Activated CD8-positive, alpha-beta T cell treated with anti-CD3 and anti-CD28 coated beads for 36 hours (primary cell): ENCODE data around the gene MGAT4B. TPM values are rescaled to one million over a fixed set of nuclear protein-coding genes. Genes with fewer than 3 reads are reported as not detected.

Experiments used
- ATAC-seq: fragments of 200-7000 bp; cut with Tn5 transposase; one replicate; pipeline ENCODE4 v1.10.0; 2021; ENCODE audit warnings: mild to moderate bottlenecking, moderate library complexity
- CTCF ChIA-PET: fragments of 350-600 bp; sonication (Branson Sonifier 250); formaldehyde crosslinking; loops from one replicate; lab custom pipeline; 2021; ENCODE audit warnings: antibody characterized with exemption; lab: Charles Lee
- POLR2A ChIA-PET: fragments of 350-600 bp; sonication (Branson Sonifier 250); formaldehyde crosslinking; loops from one replicate; lab custom pipeline; 2021; ENCODE audit warnings: antibody characterized with exemption; lab: Charles Lee
- DNase-seq: peaks from one replicate; pipeline ENCODE4 v3.0.0-alpha.2; 2020
- H3K27ac Mint-ChIP-seq: one replicate; pipeline ENCODE4 v1.8.0; 2021; ENCODE audit warnings: mild to moderate bottlenecking, mixed read lengths
- H3K27me3 Mint-ChIP-seq: one replicate; pipeline ENCODE4 v1.8.0; 2021; ENCODE audit warnings: mixed read lengths
- H3K36me3 Mint-ChIP-seq: one replicate; pipeline ENCODE4 v1.8.0; 2021; ENCODE audit warnings: low read depth, mixed read lengths
- H3K4me1 Mint-ChIP-seq: one replicate; pipeline ENCODE4 v1.8.0; 2021; ENCODE audit warnings: low read depth, mixed read lengths
- H3K4me3 Mint-ChIP-seq: one replicate; pipeline ENCODE4 v1.8.0; 2021; ENCODE audit warnings: mild to moderate bottlenecking, moderate library complexity, mixed read lengths
- H3K9me3 Mint-ChIP-seq: one replicate; pipeline ENCODE4 v1.8.0; 2021; ENCODE audit warnings: mixed read lengths
- intact Hi-C: fragments of 100-400 bp; cut with micrococcal nuclease; formaldehyde crosslinking; loops from one replicate; pipeline ENCODE4 v1.10.0; 2022
- total RNA-seq, 2 experiments: library from RNA; stranded (reverse); gene quantifications; one replicate each; pipeline ENCODE4 v1.2.3, GENCODE V29; 2021
- TF ChIP-seq, protein P1 (sequence below): fragments of 200-600 bp; IDR thresholded peaks from one replicate; pipeline ENCODE4 v1.8.0; 2022; ENCODE audit warnings: antibody characterized with exemption, mild to moderate bottlenecking

Gene MGAT4B
- total RNA-seq, 2 experiments from 2014 or later: 62.8 to 65.9 TPM

DNA sequence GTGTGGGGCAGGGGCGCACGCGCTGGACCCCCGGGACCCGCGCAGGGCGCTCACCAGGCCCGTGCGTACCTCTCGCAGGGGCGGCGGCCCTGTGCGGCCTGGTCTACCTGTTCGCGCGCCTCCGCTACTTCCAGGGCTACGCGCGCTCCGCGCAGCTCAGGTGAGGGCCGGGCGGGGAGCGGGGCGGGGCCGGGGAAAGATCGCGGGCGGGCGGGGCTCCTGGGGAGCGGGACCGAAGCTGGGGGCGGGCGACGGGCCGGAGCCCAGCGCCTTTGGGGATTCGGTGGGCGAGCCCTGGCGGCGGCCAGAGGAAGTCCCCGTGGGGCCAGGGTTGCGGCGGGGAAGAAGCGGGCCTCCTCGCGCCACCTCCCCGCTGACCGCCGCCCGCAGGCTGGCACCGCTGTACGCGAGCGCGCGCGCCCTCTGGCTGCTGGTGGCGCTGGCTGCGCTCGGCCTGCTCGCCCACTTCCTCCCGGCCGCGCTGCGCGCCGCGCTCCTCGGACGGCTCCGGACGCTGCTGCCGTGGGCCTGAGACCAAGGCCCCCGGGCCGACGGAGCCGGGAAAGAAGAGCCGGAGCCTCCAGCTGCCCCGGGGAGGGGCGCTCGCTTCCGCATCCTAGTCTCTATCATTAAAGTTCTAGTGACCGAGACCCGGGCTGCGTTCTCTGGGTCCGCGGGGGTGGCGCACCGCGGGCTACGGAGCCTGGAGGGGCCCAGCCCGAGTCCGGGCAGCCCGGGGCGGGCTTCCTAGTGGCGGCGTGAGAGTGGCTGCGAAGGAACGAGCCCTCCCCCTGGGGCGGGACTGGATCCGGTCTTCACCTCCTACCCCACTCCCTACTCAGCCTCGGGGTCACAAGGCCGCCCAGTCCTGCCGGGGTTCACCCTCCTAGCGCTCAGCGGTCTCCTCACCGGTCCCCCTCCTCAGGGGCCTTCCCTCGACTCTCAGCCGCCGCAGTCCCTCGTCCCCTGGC is 10.5 kb downstream of the MGAT4B start:
- H3K4me1 Mint-ChIP-seq: peaks cover 26% of the 10 kb centered on the region
- TF ChIP-seq, protein P1, sequence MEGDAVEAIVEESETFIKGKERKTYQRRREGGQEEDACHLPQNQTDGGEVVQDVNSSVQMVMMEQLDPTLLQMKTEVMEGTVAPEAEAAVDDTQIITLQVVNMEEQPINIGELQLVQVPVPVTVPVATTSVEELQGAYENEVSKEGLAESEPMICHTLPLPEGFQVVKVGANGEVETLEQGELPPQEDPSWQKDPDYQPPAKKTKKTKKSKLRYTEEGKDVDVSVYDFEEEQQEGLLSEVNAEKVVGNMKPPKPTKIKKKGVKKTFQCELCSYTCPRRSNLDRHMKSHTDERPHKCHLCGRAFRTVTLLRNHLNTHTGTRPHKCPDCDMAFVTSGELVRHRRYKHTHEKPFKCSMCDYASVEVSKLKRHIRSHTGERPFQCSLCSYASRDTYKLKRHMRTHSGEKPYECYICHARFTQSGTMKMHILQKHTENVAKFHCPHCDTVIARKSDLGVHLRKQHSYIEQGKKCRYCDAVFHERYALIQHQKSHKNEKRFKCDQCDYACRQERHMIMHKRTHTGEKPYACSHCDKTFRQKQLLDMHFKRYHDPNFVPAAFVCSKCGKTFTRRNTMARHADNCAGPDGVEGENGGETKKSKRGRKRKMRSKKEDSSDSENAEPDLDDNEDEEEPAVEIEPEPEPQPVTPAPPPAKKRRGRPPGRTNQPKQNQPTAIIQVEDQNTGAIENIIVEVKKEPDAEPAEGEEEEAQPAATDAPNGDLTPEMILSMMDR: peak; percentile 74
- DNase-seq (peak; percentile 71), ATAC-seq (peak; percentile 65)
- H3K36me3 Mint-ChIP-seq: peaks cover 6% of the 10 kb centered on the region
- CTCF ChIA-PET: interaction anchor here (0.7 to 2.9 kb wide), 11 partner anchors 10 to 175 kb away, joined by 3 to 21 read pairs (median 3); partner anchors contain the start of gene MAML1
- H3K4me3 Mint-ChIP-seq: peak overlapping the region; percentile 67
- no peak overlapping the region for H3K27ac Mint-ChIP-seq
- POLR2A ChIA-PET: interaction anchor here (0.6 to 1.8 kb wide), 7 partner anchors 9 to 173 kb away, joined by 3 to 4 read pairs (median 4); partner anchors contain the start of genes HNRNPH1 and MGAT4B
- no peaks in the 10 kb centered on the region for H3K27me3 Mint-ChIP-seq
- no peaks in the 10 kb centered on the region for H3K9me3 Mint-ChIP-seq
- intact Hi-C loops: no loop called here

DNA sequence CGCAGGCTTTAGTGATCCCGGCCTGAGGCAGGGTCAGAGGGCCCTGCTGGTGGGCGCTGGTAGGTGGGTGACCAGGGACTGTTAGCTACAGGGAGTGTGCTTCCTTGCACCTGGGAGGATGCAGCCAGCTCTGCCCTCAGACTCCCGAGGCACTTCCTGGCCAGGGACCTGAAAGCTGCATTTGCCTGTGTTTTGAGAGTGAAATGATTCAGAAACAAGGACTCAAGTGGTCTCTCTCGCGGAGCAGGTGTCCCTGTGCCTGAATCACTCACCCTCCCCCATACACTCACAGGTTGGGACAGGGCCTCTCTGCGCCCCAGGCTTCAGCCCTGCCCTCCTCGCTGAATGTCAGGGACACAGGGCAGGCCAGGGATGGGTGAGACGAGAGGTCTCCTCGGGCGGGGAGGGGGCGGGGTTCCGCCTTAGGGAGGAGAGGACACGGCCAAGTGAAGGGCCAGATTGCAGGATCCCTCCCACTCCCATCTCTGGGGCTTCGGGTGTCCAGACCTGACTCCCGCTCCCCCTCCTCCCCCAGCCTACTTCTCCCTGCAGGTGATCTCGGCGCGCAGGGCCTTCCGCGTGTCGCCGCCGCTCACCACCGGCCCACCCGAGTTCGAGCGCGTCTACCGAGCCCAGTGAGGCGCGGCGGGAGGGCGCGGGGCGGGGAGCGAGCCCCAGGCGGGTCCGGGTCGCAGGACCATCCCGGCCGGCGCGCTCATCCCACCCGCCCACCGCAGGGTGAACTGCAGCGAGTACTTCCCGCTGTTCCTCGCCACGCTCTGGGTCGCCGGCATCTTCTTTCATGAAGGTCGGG is 11.4 kb downstream of the MGAT4B start:
- DNase-seq: no peak
- POLR2A ChIA-PET: interaction anchor here (1.1 to 1.5 kb wide), 2 partner anchors 20 to 62 kb away, joined by 3 to 4 read pairs; no protein-coding TSS in a partner anchor
- H3K36me3 Mint-ChIP-seq: peaks cover 6% of the 10 kb centered on the region

GRCh38 chr5:179794575-179794974 is 12.1 kb downstream of the MGAT4B start:
- peaks cover 26% of the 10 kb centered on the region for H3K4me1 Mint-ChIP-seq

More for the DNA sequence above, 11.4 kb downstream of the MGAT4B start:
- Mint-ChIP-seq H3K27ac (no peak overlapping the region), H3K4me1 (peaks cover 26% of the 10 kb centered on the region), H3K9me3 (no peaks in the 10 kb centered on the region), H3K27me3 (no peaks in the 10 kb centered on the region), H3K4me3 (peak overlapping the region; percentile 55)
- no peak for ATAC-seq
- intact Hi-C loops: no loop called here
- TF ChIP-seq, protein P1: no peak
- CTCF ChIA-PET: interaction anchor here (0.7 to 3.1 kb wide), 10 partner anchors 7 to 176 kb away, joined by 3 to 21 read pairs (median 4); partner anchors contain the start of gene MAML1

GRCh38 chr5:179794171-179794570 is 12.5 kb downstream of the MGAT4B start:
- CTCF ChIA-PET: interaction anchor here (1.2 to 3.1 kb wide), 4 partner anchors 9 to 57 kb away, joined by 3 to 16 read pairs (median 5); no protein-coding TSS in a partner anchor
- ATAC-seq: no peak
- H3K4me3 Mint-ChIP-seq: peak overlapping the region; percentile 15

More at GRCh38 chr5:179794575-179794974, 12.1 kb downstream of the MGAT4B start:
- Mint-ChIP-seq H3K27ac (no peak overlapping the region), H3K27me3 (no peaks in the 10 kb centered on the region), H3K9me3 (no peaks in the 10 kb centered on the region), H3K36me3 (peaks cover 6% of the 10 kb centered on the region), H3K4me3 (peak overlapping the region; percentile 55)
- no peak for DNase-seq
- TF ChIP-seq, protein P1: no peak
- ChIA-PET POLR2A (interaction anchor here (0.9 to 1.5 kb wide), 5 partner anchors 17 to 114 kb away, joined by 3 to 4 read pairs (median 3); no protein-coding TSS in a partner anchor), CTCF (interaction anchor here (1.2 to 3.1 kb wide), 4 partner anchors 8 to 57 kb away, joined by 3 to 16 read pairs (median 5); no protein-coding TSS in a partner anchor)
- no peak for ATAC-seq
- intact Hi-C loops: no loop called here

More at GRCh38 chr5:179794171-179794570, 12.5 kb downstream of the MGAT4B start:
- Mint-ChIP-seq H3K27me3 (no peaks in the 10 kb centered on the region), H3K9me3 (no peaks in the 10 kb centered on the region), H3K4me1 (peaks cover 26% of the 10 kb centered on the region), H3K27ac (no peak overlapping the region), H3K36me3 (peaks cover 6% of the 10 kb centered on the region)
- TF ChIP-seq, protein P1: no peak
- POLR2A ChIA-PET: interaction anchor here (0.9 to 1.1 kb wide), 4 partner anchors 17 to 114 kb away, joined by 3 read pairs; partner anchors contain the start of gene MAML1
- intact Hi-C loops: no loop called here
- DNase-seq: no peak
